HG03442 (cell line): ENCODE measurements around the gene DYNC2H1.

Experiments used
- ATAC-seq: cut with Tn5 transposase; IDR thresholded peaks from one replicate; pipeline ENCODE4 v1.9.1; 2021; ENCODE audit warnings: mild to moderate bottlenecking, moderate library complexity; ENCODE audit not compliant: unreplicated experiment

The DYNC2H1 gene, protein sequence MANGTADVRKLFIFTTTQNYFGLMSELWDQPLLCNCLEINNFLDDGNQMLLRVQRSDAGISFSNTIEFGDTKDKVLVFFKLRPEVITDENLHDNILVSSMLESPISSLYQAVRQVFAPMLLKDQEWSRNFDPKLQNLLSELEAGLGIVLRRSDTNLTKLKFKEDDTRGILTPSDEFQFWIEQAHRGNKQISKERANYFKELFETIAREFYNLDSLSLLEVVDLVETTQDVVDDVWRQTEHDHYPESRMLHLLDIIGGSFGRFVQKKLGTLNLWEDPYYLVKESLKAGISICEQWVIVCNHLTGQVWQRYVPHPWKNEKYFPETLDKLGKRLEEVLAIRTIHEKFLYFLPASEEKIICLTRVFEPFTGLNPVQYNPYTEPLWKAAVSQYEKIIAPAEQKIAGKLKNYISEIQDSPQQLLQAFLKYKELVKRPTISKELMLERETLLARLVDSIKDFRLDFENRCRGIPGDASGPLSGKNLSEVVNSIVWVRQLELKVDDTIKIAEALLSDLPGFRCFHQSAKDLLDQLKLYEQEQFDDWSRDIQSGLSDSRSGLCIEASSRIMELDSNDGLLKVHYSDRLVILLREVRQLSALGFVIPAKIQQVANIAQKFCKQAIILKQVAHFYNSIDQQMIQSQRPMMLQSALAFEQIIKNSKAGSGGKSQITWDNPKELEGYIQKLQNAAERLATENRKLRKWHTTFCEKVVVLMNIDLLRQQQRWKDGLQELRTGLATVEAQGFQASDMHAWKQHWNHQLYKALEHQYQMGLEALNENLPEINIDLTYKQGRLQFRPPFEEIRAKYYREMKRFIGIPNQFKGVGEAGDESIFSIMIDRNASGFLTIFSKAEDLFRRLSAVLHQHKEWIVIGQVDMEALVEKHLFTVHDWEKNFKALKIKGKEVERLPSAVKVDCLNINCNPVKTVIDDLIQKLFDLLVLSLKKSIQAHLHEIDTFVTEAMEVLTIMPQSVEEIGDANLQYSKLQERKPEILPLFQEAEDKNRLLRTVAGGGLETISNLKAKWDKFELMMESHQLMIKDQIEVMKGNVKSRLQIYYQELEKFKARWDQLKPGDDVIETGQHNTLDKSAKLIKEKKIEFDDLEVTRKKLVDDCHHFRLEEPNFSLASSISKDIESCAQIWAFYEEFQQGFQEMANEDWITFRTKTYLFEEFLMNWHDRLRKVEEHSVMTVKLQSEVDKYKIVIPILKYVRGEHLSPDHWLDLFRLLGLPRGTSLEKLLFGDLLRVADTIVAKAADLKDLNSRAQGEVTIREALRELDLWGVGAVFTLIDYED (N-terminal part only)

DNA sequence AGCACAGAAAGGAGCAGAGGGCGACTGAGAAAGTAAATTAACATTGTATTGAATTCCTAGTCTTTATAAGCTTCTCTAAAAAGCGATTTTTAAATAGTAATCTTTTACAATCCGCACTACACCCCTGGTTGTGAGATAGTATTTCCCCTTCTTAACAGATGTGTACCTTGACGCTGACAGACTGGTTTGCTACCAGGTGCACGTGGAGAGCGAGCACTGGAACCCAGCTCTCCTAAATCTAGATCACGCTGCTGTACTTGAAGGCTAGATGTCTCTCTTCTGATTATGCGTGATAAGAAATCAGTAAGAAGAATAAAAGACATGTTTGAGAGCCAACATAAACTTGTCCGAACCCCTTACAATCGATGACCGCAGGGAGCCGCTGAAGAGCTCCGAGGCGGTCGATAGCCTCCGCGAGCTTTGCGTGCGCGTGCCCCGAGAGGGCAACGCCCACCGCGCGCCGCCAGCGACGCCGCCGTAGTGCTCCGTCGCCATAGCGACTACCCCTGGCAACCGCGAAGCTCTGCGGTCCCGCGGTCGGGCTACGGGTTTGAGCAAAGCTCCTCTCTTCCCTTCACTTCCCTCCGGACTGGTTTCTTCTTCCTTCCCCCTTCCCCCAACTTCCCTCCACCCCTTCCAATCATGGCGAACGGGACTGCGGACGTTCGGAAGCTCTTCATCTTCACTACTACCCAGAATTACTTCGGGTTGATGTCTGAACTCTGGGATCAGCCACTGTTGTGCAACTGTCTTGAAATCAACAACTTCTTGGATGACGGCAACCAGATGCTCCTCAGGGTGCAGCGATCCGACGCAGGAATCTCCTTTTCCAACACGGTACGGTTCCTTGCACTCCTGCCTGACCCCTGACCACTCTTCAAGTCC is at the start of gene DYNC2H1:
Gene DYNC2H1, plus strand, starts transcription at position 494 of the 885 bp plus-strand sequence. Its CDS starts 149 bp downstream, at position 643.
- ATAC-seq: peak; percentile 99

DNA sequence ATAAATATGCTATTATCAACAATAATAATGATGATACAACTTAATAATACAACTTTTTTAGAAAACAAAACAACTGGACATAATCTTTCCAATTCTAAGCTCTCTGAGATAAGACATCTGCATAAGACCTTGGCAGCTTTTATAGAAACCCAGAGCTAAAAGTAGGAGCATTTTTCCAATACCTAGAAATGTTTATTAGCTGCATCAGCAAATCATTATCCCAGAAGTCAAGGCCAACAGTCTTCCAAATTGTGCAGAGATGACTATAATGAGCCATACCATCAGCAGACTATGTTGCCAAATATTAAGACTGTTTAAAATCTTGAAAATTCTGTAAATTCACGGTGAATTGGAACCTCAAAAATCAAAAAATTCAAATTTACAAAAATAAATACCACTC is 47.6 kb upstream of the DYNC2H1 start:
- ATAC-seq: no peak

DNA sequence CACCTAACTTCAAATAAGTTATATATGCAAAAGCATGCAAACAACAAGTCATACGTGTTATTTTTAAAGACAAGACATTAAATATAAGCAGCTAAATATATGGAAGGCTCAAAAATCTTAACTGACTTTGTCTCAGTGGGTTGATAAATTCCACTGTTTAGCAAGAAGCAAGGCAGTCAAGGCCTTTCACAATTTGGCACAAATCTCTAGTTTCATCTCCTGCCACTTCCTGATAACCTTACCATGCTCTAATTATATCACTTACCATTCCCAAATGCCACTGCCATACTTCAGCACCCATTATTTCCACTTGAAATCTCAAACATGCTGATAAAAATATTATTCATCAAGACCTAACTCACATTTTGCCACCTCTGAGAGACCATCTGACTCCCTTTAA is 42.1 kb upstream of the DYNC2H1 start:
- ATAC-seq: no peak

DNA sequence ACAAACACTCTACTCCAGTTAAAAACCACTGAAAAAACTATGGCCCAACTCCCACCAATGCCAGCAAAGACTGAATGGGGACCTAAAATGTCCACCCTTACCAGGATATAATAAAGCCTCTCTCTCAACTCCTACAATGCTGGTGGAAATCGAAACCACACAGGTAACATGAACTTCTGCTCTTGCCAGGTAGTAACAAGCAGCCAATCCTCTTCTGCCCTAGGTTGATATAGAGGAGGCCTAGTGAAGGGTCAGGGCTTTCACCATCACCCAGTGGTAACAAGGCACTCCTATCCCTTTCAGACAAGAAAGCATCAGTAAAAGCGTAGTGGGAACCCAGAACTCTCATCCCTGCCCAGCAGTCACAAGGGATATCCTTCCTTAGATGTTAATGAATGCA is 39.9 kb upstream of the DYNC2H1 start:
- ATAC-seq: no peak

DNA sequence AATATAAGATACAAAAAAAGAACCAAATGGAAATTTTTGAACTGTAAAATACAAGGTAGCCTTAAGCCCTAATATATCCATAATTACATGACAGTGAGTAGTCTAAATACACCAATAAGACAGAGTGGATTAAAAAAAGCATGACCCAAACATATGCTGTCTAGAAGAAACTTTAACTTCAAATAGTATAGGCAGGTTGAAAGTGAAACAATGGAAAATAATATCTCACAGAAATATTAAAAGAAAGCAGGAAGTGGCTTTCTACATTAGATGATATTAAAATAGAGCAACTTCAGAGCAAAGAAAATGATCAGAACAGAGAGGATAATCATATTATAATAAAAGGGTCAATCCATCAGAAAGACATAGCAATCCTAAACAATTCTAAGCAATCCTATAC is 39.1 kb upstream of the DYNC2H1 start:
- peak; percentile 40 for ATAC-seq

DNA sequence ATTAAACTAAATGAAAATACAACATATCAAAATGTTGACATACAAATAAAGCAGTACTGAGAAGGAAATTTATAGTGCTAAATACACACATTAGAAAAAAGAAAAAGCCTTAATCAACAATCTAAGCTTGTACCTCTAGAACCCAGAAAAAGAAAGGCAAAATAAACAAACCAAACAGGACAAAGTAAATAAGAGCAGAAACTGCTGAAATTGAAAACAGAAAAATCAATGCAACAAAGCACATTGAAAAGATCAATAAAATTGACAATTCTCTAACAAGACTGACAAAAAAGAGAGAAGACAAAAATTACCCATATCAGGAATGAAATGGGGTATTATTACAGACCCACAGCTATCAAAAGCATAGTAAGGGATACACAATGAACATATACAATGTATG is 38.2 kb upstream of the DYNC2H1 start:
- no peak for ATAC-seq

DNA sequence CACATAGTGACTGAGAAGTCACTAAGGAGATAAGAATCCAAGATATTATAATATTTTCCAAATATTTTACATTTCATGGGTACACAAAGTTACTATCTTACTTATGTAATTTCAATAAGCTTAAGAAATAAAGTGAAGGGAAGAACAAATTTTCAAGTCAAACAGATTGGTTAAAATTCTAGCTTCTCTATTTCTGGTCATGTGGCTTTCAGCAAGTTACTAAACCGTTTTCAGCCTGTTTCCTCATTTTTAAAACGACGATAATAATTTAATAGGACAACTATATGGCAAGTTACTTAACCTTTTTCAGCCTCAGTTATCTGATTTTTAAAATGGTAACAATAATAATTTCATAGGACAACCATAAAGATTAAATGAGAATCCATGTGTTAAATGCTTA is 32.9 kb upstream of the DYNC2H1 start:
- ATAC-seq: no peak

DNA sequence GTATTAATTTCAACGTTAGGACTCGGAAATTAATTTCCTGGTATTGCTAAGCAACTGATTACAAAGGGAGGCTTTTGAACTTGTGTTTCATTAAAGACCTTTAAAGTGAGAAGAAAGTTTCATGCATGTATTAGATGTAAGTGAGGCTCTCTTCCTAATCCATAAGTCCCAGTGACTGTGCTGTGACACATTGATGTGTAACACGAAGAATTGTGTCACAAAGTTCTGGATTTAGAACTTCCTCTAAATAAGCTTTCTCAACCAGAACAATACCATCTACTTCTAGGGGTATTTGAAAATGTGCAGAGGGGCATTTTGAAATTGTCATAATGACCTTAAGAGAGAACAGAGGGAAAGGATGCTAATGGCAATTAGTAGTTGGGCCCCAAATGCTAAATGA is 31.7 kb upstream of the DYNC2H1 start:
- ATAC-seq: no peak

DNA sequence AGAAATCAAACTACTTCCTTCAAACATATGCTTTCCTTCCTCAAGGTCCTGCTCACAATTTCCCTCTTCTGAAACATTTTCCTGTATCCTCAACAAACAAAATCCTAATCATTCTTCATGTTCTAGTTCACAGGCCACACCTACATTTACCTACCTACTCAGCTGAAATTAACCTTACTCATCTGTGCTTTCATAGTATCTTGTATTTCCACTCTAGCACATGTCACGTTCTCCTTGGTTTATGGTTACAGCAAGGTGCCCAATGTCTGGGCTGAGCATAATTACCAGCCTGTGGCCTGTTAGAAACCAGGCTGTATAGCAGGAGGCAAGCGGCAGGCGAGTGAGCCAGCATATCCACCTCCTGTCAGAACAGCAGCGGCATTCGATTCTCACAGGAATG is 30.5 kb upstream of the DYNC2H1 start:
- ATAC-seq: no peak

DNA sequence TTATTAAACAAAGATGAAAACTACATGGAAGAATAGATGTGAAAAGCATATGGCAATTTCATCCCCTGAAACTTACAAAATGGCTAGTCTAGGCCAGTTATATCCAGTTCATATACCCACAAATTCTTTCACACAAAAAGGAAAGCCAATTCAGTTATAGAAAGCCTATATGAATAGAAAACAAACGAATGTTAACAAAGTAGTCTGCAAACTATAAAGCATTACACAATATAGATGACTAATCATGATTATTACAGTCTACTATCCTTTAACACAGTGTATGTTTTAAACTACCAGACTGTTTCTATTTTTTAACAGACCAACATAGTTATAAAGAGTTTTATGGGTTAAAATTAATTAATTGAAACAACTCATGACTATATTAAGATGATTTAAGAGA is 29.4 kb upstream of the DYNC2H1 start:
- ATAC-seq: no peak

DNA sequence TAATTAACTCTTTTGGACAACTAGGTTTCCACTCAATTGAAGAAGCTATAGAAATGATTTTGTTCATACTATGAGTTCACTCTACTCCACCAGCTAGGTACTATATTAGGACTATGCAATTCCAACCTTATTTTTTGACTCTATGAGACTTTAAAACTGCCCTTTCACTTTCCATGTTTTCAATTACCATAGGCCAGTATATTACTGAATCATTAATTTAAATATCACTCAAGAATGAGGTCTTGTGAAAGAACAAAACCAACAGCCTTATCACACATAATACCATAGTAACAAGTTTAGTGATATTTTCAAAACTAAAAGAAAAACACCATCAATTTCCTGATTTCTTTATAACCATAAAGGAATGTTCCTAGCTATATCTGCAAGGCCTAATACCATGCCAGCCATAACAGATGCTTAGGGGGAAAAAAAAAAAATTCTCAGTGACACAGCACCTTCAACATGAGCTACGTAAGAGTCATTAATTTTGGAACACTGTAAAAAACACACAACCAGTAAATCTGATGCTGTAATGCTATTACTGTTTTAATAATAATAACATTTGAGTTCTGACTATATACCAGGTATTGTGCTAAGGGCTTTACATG is 23.4 kb upstream of the DYNC2H1 start:
- ATAC-seq: no peak

DNA sequence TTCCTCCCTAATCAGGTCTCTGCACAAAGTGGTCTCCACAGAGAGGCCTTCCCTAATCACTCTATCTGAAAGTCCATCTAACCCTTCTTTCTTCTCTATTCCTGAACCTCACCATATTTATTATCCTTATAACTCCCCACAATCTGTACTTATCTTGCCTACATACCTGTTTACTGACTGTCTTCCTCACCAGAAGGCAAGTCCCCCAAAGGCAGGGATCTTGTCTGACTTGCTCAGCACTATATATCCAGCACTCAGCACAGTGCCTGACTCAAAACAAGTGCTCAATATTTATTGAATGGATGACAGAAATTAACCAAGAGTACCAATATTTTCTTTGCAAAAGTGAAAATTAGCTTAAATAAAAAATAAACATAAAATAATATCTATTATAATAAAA is 22.8 kb upstream of the DYNC2H1 start:
- ATAC-seq: no peak

DNA sequence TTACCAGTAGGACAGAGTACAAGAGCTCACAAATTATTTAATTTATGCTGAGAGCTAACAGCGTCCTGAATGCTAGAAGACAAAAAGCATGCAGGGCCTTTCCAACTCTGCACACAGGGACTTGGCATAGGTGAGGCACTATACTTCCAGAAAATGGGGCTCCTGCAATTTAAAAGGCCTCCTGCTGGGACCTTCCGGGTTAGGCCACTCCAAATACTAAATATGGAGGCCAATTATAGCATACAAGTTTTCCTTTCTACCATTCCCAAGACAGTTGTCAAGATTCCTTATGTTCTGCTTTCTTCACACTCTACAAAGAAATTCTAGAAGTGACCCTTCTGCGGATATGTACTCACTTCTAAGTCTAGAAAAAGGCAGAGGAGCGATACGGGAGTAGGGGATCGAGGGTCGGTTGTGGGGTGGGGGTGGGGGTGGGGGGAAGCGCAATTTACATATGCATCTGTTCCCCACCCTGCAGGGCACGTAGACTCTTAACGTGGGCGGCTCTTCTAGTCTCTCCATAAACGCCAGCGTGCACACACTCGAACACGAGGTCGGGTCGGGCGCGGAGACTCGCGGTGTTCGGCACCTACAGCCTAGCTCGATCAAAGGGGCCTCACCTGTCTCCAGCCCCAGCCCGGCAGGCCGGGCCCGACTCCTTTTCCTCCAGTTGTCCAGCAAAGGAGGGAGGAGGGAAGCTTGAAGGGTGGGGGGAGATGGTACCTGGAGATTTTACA is 18.0 kb upstream of the DYNC2H1 start:
- ATAC-seq: peak; percentile 36

DNA sequence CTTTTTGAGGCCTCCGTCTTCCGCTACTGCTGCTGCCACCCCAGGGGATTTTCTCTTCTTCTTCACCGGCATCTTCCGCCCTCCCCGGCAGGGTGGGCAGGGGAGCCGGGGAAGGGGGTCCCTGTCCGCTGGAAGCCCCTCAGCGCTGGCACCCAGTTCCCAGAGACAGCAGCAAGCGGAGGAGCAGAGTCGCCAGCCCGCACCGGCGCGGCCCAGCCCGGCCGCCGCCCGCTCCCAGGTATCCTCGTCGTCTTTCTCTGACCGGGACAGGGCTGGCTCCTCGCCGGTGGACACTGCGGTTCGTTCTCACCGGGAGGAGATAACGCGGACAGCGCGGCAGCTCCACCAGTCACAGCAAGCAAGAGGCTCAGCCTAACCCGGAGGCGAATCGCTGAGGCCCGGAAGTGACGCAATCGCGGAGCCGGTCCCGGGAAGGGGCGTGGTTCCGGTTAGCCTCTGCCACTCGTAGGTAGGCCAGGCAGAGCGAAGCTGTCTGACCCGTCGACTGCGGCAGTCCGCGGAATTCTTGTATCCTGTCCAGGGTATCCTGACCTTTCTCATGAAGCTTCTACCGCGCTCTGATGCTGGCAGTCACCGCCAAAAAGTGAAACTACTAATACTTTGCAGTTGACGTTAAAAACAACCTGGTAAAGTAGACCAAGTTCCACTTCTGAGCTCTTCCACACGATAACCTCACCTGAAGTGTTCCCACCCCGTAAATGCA is 17.3 kb upstream of the DYNC2H1 start, which contains the start of gene DCUN1D5:
Gene DCUN1D5, minus strand, starts transcription at position 360 of the 724 bp plus-strand sequence. Its CDS starts 288 bp downstream, at position 72.
- ATAC-seq: peak; percentile 100

DNA sequence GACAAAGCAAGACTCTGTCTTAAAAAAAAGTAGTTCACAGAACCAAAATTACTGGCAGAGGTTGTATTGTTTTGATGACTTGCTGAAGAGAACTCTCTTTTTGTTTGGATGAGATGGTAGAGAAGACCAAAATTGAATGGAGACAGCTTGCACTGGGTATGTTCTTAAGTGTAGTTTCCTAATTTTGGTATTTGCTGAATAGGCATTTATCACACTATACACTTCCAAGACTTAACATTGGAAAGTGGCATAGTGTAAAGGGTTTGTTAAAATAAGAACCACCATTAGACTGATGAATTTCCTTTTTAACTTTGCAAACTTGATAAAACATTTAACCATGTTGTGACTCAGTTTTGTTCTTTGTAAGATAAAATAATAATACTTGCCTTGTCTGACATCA is 11.9 kb upstream of the DYNC2H1 start:
- ATAC-seq: no peak

DNA sequence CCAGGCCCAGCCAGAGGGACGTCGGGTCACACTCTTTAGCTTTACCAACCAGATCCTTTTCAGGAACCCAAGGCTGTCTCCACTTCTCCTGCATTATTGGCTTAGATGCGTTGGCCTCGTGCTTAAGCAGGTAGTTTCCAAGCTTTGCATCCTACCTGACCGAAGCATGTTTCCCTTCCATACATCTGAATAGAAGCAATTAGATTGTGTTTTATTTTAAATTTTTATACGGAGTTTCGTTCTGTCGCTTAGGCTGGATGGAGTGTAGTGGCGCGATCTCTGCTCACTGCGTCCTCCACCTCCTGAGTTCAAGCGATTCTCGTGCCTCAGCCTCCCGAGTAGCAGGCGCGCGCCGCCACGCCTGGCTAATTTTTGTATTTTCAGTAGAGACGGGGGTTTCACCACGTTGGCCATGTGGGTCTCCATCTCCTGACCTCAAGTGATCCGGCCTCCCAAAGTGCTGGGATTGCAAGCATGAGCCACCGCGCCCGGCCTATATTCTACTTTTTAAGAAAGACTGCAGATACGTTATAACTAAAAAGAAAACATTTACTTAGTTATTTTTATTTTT is 677 bp downstream of the DYNC2H1 start:
- ATAC-seq: peak; percentile 4

DNA sequence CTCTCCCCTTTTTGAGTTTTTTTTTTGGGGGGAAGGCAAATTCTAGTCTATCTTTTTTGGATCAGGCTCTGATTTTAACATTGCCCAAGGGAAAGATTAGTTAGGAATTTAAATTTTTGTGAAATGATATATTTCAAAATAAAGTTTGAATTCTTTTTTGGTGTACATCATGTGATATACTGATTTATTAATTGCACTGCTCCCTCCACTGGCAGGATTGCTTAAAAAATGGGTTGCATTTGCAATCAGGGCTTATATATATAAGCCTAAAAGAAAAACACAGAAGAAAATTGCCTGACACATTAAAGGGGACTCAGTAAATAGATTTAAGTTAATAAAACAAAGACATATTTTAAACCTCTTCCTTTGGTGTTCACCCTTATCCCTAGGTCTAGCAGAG is 1.2 kb downstream of the DYNC2H1 start:
- ATAC-seq: no peak

DNA sequence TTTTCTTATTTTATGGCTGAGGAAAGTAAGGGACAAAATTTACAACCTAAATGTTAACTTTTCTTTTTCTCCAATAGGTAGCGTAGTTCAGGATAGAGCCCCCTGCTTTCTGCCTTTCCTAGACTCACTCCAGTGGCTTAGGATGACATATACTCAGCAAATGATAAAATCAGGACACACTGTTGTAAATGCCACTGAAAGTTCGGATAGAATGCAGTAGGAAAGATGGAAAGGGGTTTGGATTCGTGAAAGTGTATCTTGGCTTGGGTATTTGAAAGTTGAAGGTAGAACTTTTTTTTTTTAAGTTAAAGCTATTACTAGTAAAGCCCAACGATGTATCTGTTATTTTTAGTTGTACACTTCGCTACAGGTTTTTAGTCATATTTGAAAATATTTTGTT is 2.2 kb downstream of the DYNC2H1 start:
- ATAC-seq: no peak
